CD4-positive, alpha-beta T cell treated with Interferon gamma for 1 hour (primary cell): ENCODE data around the gene PDLIM3.

Experiments used
- DNase-seq: peaks from one replicate; pipeline ENCODE4 v3.0.0-alpha.2; 2020

The PDLIM3 gene

GRCh38 chr4:185468999-185469398, 66.3 kb downstream of the PDLIM3 start:
- no peak for DNase-seq

- no peak for DNase-seq
Measured at GRCh38 chr4:185467991-185468390, 67.3 kb downstream of the PDLIM3 start.

GRCh38 chr4:185467101-185467500, 68.2 kb downstream of the PDLIM3 start:
- no peak for DNase-seq

GRCh38 chr4:185465707-185466106, 69.6 kb downstream of the PDLIM3 start:
- DNase-seq: no peak

- no peak for DNase-seq
Measured at GRCh38 chr4:185464887-185465286, 70.4 kb downstream of the PDLIM3 start.

- DNase-seq: no peak
Measured at GRCh38 chr4:185464183-185464582, 71.1 kb downstream of the PDLIM3 start.

GRCh38 chr4:185463541-185463940, 71.8 kb downstream of the PDLIM3 start:
- no peak for DNase-seq

- DNase-seq: no peak
Measured at GRCh38 chr4:185461565-185461964, 73.7 kb downstream of the PDLIM3 start.

GRCh38 chr4:185457136-185457535, 78.2 kb downstream of the PDLIM3 start:
- no peak for DNase-seq

- no peak for DNase-seq
Measured at GRCh38 chr4:185456131-185456530, 79.2 kb downstream of the PDLIM3 start.
